ENCODE results near the gene MAML3. TPM values are rescaled to one million over a fixed set of nuclear protein-coding genes. Genes with fewer than 3 reads are reported as not detected.
A peak's percentile ranks its signal among the peaks of the same experiment; 100 is the strongest.

The MAML3 gene
- total RNA-seq, 4 donors from 2014 or later: 2.4 to 50.5 (median 17.8) TPM

DNA sequence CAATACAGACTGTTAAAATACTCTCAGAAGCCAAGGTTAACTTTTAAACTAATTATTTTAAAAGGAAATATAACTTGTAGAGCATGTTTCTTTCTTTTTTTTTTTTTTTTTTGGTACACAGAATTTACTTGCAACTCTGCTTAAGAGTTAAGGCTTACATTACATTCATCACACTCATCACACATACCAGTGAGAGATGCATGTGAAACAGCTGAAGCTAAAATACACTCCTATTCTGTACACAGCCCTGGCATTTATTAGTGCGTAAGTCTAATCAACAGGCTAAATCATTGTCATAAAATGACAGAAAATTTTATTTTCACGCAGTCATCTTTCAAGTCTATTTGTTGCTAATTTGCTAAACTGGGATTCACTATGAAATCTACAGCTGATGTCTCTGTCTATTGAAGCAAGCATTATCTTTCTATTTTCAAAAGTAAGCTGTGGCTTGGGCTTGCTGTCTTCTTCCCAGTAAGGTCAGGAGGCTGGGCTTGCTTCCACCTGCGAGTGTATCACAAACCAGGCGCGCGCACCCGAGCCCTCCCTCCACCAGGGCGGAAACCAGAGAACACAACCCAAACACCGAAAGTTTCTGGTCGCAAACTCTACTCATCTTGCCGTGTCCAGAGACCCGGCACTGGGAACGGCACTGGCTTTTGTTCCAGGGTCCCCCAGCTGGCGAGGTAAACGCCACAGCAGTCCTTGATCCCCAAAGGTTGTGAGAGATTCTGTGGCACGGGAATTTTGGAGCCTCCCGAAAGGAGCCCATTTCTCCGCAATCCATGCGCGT lies 3.9 kb downstream of the MAML3 start:
- Histone ChIP-seq H3K27ac (peak overlapping the region; percentile 98 to 99), H3K9me3 (no peaks in the 10 kb centered on the region), H3K4me1 (no peaks in the 10 kb centered on the region), H3K36me3 (no peaks in the 10 kb centered on the region), H3K4me3 (peak overlapping the region; percentile 66), H3K27me3 (no peaks in the 10 kb centered on the region)
- DNase-seq: peak; percentile 78 to 86
- TF ChIP-seq POLR2A (IDR thresholded peaks at IDR 0.05): peak in 1 of 2 donors; percentile 22
- TF ChIP-seq, protein P1, sequence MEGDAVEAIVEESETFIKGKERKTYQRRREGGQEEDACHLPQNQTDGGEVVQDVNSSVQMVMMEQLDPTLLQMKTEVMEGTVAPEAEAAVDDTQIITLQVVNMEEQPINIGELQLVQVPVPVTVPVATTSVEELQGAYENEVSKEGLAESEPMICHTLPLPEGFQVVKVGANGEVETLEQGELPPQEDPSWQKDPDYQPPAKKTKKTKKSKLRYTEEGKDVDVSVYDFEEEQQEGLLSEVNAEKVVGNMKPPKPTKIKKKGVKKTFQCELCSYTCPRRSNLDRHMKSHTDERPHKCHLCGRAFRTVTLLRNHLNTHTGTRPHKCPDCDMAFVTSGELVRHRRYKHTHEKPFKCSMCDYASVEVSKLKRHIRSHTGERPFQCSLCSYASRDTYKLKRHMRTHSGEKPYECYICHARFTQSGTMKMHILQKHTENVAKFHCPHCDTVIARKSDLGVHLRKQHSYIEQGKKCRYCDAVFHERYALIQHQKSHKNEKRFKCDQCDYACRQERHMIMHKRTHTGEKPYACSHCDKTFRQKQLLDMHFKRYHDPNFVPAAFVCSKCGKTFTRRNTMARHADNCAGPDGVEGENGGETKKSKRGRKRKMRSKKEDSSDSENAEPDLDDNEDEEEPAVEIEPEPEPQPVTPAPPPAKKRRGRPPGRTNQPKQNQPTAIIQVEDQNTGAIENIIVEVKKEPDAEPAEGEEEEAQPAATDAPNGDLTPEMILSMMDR (IDR thresholded peaks at IDR 0.05): peak in 2 of 4 experiments; percentile 10 to 40
- intact Hi-C loops (cut with DNase I; ENCODE audit: low total_unique reads): loop anchor here (2.0 kb wide), 1 partner anchor 103 kb away; no protein-coding TSS in a partner anchor

DNA sequence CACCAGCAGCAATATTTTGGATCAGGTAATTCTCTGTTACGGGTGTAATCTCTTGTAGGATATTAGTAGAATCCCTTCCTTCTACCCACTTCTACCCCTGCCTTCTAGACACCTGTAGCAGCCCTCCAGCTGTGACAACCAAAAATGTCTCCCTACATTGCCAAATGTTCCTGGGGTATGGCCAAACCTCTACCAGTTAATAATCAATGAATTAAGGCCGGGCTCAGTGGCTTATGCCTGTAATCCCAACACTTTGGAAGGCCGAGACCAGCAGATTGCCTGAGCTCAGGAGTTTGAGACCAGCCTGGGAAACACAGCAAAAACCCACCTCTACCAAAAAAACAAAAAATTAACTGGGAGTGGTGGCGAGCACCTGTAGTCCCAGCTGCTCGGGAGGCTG lies 9.9 kb downstream of the MAML3 start:
- Histone ChIP-seq H3K27ac (no peak overlapping the region), H3K4me1 (no peaks in the 10 kb centered on the region), H3K9me3 (no peaks in the 10 kb centered on the region), H3K36me3 (no peaks in the 10 kb centered on the region), H3K4me3 (no peak overlapping the region), H3K27me3 (no peaks in the 10 kb centered on the region)
- intact Hi-C loops (cut with DNase I; ENCODE audit: low total_unique reads): no loop called here
- no peak for DNase-seq
- TF ChIP-seq POLR2A (IDR thresholded peaks at IDR 0.05): no peak
- TF ChIP-seq, protein P1 (IDR thresholded peaks at IDR 0.05): no peak

GRCh38 chr4:140141210-140141835 lies 12.7 kb downstream of the MAML3 start:
- intact Hi-C loops (cut with DNase I; ENCODE audit: low total_unique reads): no loop called here
- TF ChIP-seq POLR2A (IDR thresholded peaks at IDR 0.05): no peak
- TF ChIP-seq, protein P1 (IDR thresholded peaks at IDR 0.05): no peak
- no peak for DNase-seq
- H3K27ac ChIP-seq: no peak overlapping the region
- H3K9me3 ChIP-seq: no peaks in the 10 kb centered on the region
- H3K27me3 ChIP-seq: no peaks in the 10 kb centered on the region
- no peaks in the 10 kb centered on the region for H3K36me3 ChIP-seq
- no peaks in the 10 kb centered on the region for H3K4me1 ChIP-seq
- no peak overlapping the region for H3K4me3 ChIP-seq

DNA sequence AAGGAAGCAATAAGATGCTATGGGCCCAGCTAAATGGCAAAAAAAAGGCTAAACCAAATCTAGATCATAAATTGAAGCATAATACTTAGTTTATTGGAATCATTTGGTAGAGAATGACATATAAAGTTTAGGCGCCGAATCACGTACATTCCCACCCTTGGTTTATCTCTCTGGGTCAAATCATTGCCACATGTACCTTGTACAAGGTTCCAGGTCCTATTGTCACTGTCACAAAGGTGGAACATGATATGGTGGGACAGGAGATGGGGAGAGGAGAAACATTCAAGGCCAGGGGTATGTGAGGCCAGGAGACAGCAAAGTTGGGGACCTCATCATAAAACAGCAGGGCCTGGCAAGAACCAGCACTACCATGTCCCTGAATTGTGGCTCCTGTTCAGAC lies 13.4 kb downstream of the MAML3 start:
- Histone ChIP-seq H3K4me3 (no peak overlapping the region), H3K4me1 (no peaks in the 10 kb centered on the region), H3K27me3 (no peaks in the 10 kb centered on the region), H3K27ac (no peak overlapping the region), H3K36me3 (no peaks in the 10 kb centered on the region), H3K9me3 (no peaks in the 10 kb centered on the region)
- no peak for DNase-seq
- intact Hi-C loops (cut with DNase I; ENCODE audit: low total_unique reads): no loop called here
- TF ChIP-seq, protein P1 (IDR thresholded peaks at IDR 0.05): no peak
- TF ChIP-seq POLR2A (IDR thresholded peaks at IDR 0.05): no peak

GRCh38 chr4:140138428-140138827 lies 15.6 kb downstream of the MAML3 start:
- TF ChIP-seq, protein P1 (IDR thresholded peaks at IDR 0.05): no peak
- no peak for TF ChIP-seq POLR2A (IDR thresholded peaks at IDR 0.05)
- no peaks in the 10 kb centered on the region for H3K4me1 ChIP-seq
- no peak overlapping the region for H3K4me3 ChIP-seq
- no peak for DNase-seq
- no peaks in the 10 kb centered on the region for H3K36me3 ChIP-seq
- intact Hi-C loops (cut with DNase I; ENCODE audit: low total_unique reads): no loop called here
- peak overlapping the region; percentile 42 to 57 for H3K27ac ChIP-seq
- H3K9me3 ChIP-seq: no peaks in the 10 kb centered on the region
- H3K27me3 ChIP-seq: no peaks in the 10 kb centered on the region

All from uterus (tissue), 4 donors.